Ascending aorta (tissue), 2 donors: Measurements from ENCODE around the gene PPARGC1A. TPM values are rescaled to one million over a fixed set of nuclear protein-coding genes. Genes with fewer than 3 reads are reported as not detected.

Experiments used
- DNase-seq, 2 donors: peaks; one replicate each; pipeline ENCODE4 v3.0.0-alpha.2; 2019; ENCODE audit warnings: low spot score in 2 of 2
- H3K27ac ChIP-seq, 2 donors: fragments of 200-600 bp; sonication (generic); one replicate each; pipeline ENCODE4 v1.5.1; 2016 to 2017; ENCODE audit warnings: mild to moderate bottlenecking in 1 of 2
- H3K27me3 ChIP-seq: fragments of 200-600 bp; sonication (generic); one replicate; pipeline ENCODE4 v1.5.1; 2017
- H3K36me3 ChIP-seq, 2 donors: fragments of 200-600 bp; sonication (generic); one replicate each; pipeline ENCODE4 v1.5.1; 2016
- H3K4me1 ChIP-seq, 2 donors: fragments of 200-600 bp; sonication (generic); one replicate each; pipeline ENCODE4 v1.5.1; 2016 to 2017; ENCODE audit warnings: mild to moderate bottlenecking in 1 of 2
- H3K4me3 ChIP-seq, 2 donors: fragments of 200-600 bp; sonication (generic); one replicate each; pipeline ENCODE4 v1.5.1; 2016 to 2017; ENCODE audit warnings: mild to moderate bottlenecking in 1 of 2
- H3K9me3 ChIP-seq, 2 donors: fragments of 200-600 bp; sonication (generic); one replicate each; pipeline ENCODE4 v1.5.1; 2016
- CTCF ChIP-seq, 3 experiments: fragments of 200-600 bp in 2 of 3; fragments of 450-650 bp in 1 of 3; sonication (generic) in 2 of 3; IDR thresholded peaks; one replicate each; pipeline ENCODE4 v1.5.1; 2016 to 2019; ENCODE audit warnings: antibody characterized with exemption in 3 of 3, mild to moderate bottlenecking in 1 of 3, moderate library complexity in 1 of 3
- intact Hi-C: fragments of 100-400 bp; cut with DNase I; formaldehyde crosslinking; loops from one replicate; pipeline ENCODE4 v1.15.1; 2023
- total RNA-seq: library from RNA; depleted of rRNA; stranded (reverse); fragments of >200 nt; gene quantifications from one replicate; pipeline ENCODE4 v1.1.0, GENCODE V29; 2016

The PPARGC1A gene
- total RNA-seq, 1 donor from 2014 or later: 1.7 TPM

- Histone ChIP-seq H3K9me3 (no peaks in the 10 kb centered on the region), H3K27me3 (no peaks in the 10 kb centered on the region), H3K27ac (no peak overlapping the region), H3K4me3 (no peak overlapping the region), H3K4me1 (no peaks in the 10 kb centered on the region), H3K36me3 (no peaks in the 10 kb centered on the region)
- DNase-seq: no peak
- no peak for TF ChIP-seq CTCF (IDR thresholded peaks at IDR 0.05)
- intact Hi-C loops: no loop called here
These were observed 110.0 kb downstream of the PPARGC1A start for GRCh38 chr4:23779839-23780238.

DNA sequence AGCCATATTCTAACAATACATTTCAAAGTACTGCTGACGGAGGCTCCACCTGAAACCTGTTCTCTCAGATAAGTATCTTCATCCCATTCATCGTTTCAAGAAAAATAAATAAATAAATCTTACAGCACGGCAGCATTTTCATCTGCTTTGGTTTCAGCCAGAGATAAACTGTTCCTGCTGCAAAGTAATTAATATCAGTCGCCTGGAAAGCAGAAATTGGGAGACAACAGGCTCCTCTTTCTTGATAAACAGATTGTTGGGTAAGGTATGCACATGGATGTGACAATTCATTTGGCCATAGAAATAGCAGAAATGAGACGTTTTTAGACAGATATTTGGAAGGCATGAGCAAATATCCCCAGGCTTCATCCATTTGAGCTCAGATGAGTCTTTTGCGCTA, 110.4 kb downstream of the PPARGC1A start:
- no peak for DNase-seq
- Histone ChIP-seq H3K4me3 (no peak overlapping the region), H3K4me1 (no peaks in the 10 kb centered on the region), H3K36me3 (no peaks in the 10 kb centered on the region), H3K27me3 (no peaks in the 10 kb centered on the region), H3K9me3 (no peaks in the 10 kb centered on the region), H3K27ac (no peak overlapping the region)
- intact Hi-C loops: no loop called here
- TF ChIP-seq CTCF (IDR thresholded peaks at IDR 0.05): no peak

- Histone ChIP-seq H3K36me3 (no peaks in the 10 kb centered on the region), H3K4me3 (no peak overlapping the region), H3K9me3 (no peaks in the 10 kb centered on the region), H3K4me1 (no peaks in the 10 kb centered on the region), H3K27ac (no peak overlapping the region), H3K27me3 (no peaks in the 10 kb centered on the region)
- intact Hi-C loops: no loop called here
- TF ChIP-seq CTCF (IDR thresholded peaks at IDR 0.05): no peak
- DNase-seq: no peak
These were observed 114.2 kb downstream of the PPARGC1A start for GRCh38 chr4:23775694-23776093.

DNA sequence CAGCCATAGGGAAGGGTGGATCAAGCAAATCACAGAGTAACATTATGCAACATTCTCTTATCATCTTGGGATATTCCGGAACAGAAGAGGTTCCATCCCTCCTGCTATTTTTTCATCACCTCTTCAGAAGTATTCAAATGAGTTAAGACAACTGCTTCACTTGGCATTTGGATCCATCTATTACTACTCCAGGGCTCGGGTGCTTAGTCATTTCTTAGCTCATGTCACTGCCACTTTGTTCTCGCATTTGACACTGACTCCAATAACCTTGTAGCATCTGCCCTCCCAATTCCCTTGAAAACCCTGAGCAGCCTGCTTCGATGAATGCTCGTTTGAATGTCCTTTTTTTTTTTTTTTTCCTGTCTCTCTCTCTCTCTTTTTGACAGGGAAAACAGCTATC, 114.9 kb downstream of the PPARGC1A start:
- Histone ChIP-seq H3K4me3 (no peak overlapping the region), H3K27me3 (no peaks in the 10 kb centered on the region), H3K27ac (no peak overlapping the region), H3K9me3 (no peaks in the 10 kb centered on the region), H3K4me1 (no peaks in the 10 kb centered on the region), H3K36me3 (no peaks in the 10 kb centered on the region)
- intact Hi-C loops: no loop called here
- DNase-seq: no peak
- TF ChIP-seq CTCF (IDR thresholded peaks at IDR 0.05): no peak

DNA sequence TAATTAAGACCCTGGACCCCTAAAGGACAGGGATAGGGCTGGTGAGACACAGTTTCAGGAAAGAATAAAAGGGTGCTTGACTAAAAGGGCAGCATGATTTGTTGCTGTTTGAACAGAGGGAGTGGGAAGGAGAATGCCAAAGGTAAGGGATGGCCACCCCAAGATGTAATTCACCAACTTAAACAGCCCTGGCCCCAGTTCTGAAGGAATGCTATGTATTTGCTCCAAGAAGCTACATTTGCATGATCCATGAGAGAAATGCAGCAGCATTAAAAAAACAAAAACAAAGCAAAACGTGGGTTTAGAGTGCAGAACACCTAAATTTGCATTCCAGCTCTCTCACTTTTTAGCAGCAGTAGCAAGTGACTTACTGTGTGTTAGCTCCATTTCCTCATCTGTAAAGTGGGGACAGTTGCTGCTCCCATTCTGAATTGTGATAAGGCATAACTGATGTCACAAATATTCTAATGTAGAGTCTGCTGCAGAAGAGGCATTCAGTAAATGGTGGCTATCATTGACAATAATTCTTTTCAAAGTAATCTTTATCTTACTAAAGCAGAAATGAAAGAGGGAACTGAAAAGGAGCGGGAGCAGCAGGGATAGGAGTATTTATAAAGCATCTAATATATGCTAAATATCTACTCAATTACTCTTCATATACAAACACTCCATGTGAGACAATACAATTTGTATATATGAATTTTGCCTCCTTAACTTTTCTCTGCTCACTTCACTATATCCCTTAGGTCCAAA, 115.8 kb downstream of the PPARGC1A start:
- H3K9me3 ChIP-seq: no peaks in the 10 kb centered on the region
- no peaks in the 10 kb centered on the region for H3K36me3 ChIP-seq
- H3K27me3 ChIP-seq: no peaks in the 10 kb centered on the region
- intact Hi-C loops: no loop called here
- no peaks in the 10 kb centered on the region for H3K4me1 ChIP-seq
- no peak for DNase-seq
- H3K27ac ChIP-seq: no peak overlapping the region
- no peak overlapping the region for H3K4me3 ChIP-seq
- TF ChIP-seq CTCF (IDR thresholded peaks at IDR 0.05): no peak

- H3K27ac ChIP-seq: no peak overlapping the region
These were observed 119.8 kb downstream of the PPARGC1A start for GRCh38 chr4:23770011-23770410.

More at GRCh38 chr4:23770011-23770410, 119.8 kb downstream of the PPARGC1A start:
- intact Hi-C loops: no loop called here
- no peaks in the 10 kb centered on the region for H3K27me3 ChIP-seq
- DNase-seq: no peak
- no peaks in the 10 kb centered on the region for H3K9me3 ChIP-seq
- no peak overlapping the region for H3K4me3 ChIP-seq
- no peak for TF ChIP-seq CTCF (IDR thresholded peaks at IDR 0.05)
- no peaks in the 10 kb centered on the region for H3K36me3 ChIP-seq
- H3K4me1 ChIP-seq: no peaks in the 10 kb centered on the region
